ENCODE data around the gene SYCN.

Gene SYCN

DNA sequence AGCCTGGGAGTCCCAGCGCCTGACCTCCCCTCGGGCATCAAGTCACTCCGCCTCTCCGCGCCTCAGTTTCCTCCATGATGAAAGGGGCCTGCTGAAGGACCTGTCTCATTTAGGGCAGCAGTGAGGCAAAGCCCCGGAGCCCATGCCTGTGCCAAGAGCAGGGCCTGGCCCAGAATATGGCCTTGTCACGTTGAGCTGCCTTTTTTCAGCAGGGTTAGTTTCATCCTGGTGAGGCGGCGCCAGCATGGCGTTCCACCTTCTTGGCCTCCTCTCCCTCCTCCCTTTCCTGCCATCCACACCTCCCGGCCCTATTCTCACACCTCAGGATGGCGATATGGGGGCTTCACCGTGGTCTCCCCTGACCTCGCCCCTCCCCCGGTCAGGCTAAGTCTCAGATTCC lies 48.3 kb downstream of the SYCN start:
- no peak for DNase-seq (ENCODE audit: low spot score)

GRCh38 chr19:39155114-39155700 lies 48.9 kb downstream of the SYCN start:
- DNase-seq (ENCODE audit: low spot score): no peak

GRCh38 chr19:39154629-39155100 lies 49.4 kb downstream of the SYCN start:
- no peak for DNase-seq (ENCODE audit: low spot score)

DNA sequence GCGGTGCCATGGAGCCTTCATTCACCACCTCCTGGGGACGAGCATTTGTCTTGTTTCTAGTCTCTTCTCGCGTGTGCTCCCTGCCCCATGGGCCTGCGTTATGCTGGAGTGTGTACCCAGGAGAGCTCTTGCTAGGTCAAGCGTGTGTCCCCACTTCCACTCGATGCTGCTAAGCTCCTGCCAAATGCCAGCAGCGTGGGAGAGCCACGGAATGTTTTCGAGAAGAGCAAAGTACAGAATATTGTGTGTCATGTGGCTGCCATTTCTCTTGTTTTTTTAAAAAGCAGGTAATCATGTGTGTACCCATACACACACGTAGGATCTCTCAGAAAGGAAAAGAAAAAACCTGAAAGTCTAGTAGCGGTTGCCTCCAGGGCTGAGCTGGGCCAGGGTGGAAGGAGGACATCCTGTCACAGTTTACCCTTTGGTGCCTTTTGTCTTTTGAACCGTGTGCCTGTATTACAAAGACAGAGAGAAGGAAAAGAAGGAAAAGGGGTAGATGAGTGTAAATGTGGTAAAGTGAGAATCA lies 49.9 kb downstream of the SYCN start:
- no peak for DNase-seq (ENCODE audit: low spot score)
